ENCODE results near the gene SUN3.

DNA sequence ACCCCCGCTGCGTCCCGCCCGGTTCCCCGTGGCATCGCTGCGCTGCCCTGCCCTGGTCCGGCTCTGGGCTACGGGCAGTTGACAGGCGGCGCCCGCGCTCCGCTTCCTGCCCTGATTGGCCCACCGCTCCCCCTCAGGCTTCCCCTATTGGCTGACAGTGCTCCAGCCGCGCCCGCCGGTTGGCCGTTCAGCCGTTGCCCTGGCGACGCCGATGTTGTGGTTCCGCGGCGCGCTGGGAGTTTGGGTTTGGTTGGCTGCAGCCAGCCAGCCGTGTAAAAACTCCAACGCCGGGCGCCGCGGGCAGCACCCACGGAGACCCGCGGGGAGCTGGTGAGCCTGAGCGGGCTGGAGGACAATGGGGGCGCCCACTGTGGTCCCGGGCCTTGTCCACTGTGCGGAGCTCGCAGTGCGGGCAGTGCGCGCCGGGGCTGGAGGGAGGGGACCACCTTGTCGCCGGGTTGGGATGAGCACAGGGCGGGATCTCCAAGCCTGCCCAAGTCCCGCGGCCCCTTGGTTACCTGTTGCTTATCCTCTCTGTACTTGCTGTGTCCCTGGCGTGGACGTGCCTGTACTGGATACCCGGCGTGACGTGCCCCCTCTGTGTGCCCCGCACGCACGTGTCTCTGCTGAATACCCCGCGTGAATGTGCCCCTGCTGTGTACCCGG lies 6.5 kb upstream of the SUN3 start, which contains the start of gene C7orf57:
- TF ChIP-seq, protein P1, sequence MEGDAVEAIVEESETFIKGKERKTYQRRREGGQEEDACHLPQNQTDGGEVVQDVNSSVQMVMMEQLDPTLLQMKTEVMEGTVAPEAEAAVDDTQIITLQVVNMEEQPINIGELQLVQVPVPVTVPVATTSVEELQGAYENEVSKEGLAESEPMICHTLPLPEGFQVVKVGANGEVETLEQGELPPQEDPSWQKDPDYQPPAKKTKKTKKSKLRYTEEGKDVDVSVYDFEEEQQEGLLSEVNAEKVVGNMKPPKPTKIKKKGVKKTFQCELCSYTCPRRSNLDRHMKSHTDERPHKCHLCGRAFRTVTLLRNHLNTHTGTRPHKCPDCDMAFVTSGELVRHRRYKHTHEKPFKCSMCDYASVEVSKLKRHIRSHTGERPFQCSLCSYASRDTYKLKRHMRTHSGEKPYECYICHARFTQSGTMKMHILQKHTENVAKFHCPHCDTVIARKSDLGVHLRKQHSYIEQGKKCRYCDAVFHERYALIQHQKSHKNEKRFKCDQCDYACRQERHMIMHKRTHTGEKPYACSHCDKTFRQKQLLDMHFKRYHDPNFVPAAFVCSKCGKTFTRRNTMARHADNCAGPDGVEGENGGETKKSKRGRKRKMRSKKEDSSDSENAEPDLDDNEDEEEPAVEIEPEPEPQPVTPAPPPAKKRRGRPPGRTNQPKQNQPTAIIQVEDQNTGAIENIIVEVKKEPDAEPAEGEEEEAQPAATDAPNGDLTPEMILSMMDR (conservative IDR thresholded peaks at IDR 0.05; ENCODE audit: low read depth, low read length), result no peak
- TF ChIP-seq EZH2phosphoT487 (IDR thresholded peaks at IDR 0.05; ENCODE audit: borderline replicate concordance, low read length) (no peak), EZH2 (IDR thresholded peaks at IDR 0.05; ENCODE audit: low read length, unreplicated experiment) (no peak)
